Measurements from ENCODE around the gene PTPRN2.

Gene PTPRN2

DNA sequence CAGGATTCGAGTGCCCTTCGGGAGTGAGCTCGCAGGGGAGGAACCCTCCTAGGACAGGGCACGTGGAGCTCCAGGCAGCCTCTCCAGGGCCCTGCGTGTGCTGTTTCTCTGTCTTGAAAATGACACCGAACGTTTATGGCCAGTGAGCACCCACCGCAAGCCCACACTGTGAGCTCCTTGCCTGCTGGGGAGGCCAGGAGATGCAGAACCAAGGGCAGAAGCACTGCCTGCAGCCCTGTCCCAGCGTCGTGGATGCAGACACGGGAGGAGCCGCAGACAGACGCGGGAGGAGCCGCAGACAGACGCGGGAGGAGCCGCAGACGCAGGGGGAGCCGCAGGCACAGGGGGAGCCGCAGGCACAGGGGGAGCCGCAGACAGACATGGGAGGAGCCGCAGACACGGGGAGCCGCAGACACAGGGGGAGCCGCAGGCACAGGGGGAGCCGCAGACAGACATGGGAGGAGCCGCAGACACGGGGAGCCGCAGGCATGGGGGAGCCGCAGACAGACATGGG lies 314.4 kb downstream of the PTPRN2 start:
- Histone ChIP-seq H3K4me3 (no peak overlapping the region), H3K27ac (no peak overlapping the region)
- no peak for DNase-seq (ENCODE audit: low spot score)
- TF ChIP-seq, protein P1, sequence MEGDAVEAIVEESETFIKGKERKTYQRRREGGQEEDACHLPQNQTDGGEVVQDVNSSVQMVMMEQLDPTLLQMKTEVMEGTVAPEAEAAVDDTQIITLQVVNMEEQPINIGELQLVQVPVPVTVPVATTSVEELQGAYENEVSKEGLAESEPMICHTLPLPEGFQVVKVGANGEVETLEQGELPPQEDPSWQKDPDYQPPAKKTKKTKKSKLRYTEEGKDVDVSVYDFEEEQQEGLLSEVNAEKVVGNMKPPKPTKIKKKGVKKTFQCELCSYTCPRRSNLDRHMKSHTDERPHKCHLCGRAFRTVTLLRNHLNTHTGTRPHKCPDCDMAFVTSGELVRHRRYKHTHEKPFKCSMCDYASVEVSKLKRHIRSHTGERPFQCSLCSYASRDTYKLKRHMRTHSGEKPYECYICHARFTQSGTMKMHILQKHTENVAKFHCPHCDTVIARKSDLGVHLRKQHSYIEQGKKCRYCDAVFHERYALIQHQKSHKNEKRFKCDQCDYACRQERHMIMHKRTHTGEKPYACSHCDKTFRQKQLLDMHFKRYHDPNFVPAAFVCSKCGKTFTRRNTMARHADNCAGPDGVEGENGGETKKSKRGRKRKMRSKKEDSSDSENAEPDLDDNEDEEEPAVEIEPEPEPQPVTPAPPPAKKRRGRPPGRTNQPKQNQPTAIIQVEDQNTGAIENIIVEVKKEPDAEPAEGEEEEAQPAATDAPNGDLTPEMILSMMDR (IDR thresholded peaks at IDR 0.05): no peak

DNA sequence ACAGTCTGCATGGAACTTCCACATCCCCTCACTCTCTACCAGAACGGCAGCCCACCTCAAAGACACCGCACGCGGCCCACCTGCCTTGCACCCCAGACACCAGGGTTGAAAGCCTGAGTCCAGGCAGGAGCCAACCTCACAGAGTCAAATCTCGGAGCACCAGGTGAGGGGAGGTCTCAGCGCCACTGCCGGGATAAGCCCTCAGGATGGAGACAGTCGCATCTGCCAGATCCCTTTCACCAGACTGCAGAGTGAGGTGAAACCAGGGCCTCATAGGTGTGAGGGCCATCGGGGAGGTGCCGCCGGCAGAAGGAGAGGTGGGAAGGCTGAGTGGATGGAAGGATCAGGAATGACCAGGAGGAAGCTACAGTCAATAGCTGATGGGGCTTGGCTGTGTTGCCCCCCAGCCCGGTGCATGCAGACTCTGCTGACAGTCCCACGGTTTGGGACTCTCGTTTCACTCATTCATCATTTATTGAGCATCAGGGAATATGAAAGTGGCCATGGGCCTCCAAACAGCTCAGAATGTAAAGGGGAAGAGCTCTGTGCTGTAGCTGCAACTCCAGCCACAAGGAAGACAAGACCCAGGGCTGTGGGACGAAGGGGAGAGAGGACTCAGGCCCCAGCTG lies 315.0 kb downstream of the PTPRN2 start:
- TF ChIP-seq, protein P1 (IDR thresholded peaks at IDR 0.05): no peak
- Histone ChIP-seq H3K4me3 (no peak overlapping the region), H3K27ac (no peak overlapping the region)
- no peak for DNase-seq (ENCODE audit: low spot score)

DNA sequence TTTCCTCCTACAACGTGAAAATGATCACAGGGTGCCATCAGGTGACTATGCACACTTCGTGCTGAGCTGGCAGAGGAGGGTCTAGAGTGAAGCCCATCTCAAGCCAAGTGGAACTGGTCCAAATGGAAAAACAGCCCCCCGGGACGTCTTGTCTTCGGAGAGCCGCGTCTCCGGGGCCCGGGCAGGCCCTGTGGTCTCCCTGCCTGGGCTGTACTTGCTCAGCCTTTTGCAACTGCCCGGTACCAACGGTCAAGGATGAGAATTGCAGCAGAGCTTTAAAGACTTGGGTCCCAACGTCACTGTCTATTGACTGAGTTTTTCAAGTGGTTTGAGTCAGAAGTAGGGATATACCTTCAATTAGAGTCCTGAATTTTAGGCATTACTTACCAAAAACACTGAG lies 315.5 kb downstream of the PTPRN2 start:
- Histone ChIP-seq H3K27ac (no peak overlapping the region), H3K4me3 (no peak overlapping the region)
- no peak for DNase-seq (ENCODE audit: low spot score)
- TF ChIP-seq, protein P1 (IDR thresholded peaks at IDR 0.05): no peak

DNA sequence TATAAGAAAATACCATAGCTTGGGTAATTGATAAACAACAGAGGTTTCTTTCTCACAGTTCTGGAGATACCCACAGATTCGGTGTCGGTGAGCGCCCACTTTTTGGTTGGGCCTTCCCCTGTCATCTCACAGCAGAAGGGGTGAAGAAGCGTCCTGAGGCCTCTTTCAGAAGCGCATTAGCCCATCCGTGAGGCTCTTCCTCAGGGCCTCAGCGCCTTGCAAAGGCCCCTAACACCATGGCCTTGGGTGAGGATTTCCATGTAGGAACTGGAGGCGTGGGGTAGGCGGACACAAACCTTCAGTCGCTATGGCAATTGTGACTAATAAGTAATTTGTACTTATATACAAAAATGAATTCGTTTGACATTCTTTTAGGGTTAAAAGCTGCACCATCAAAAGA lies 316.0 kb downstream of the PTPRN2 start:
- no peak for DNase-seq (ENCODE audit: low spot score)

DNA sequence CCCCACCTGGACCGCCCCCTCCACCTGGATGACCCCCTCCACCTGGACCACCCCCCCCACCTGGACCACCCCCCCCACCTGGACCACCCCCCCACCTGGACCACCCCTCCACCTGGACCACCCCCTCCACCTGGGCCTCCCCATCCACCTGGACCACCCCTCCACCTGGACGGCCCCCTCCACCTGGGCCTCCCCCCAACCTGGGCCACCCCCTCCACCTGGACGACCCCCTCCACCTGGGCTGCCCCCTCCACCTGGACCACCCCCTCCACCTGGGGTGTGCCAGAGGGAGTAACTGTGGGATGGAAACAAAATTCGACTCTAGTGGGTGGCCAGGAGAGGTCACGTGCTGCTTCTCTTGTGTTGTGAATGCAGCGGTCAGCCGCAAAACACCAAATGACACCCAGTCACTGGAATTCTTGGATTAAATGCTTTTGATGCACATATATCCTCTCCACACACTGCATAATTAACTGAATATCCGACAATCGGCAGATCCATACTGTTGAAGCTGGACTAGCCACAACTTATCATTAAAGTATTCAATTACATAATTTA lies 316.7 kb downstream of the PTPRN2 start:
- TF ChIP-seq, protein P1 (IDR thresholded peaks at IDR 0.05): no peak
- no peak for DNase-seq (ENCODE audit: low spot score)
- H3K27ac ChIP-seq: no peak overlapping the region
- H3K4me3 ChIP-seq: no peak overlapping the region

More for the DNA sequence above, 316.0 kb downstream of the PTPRN2 start:
- TF ChIP-seq, protein P1 (IDR thresholded peaks at IDR 0.05): no peak
- no peak overlapping the region for H3K4me3 ChIP-seq
- no peak overlapping the region for H3K27ac ChIP-seq

DNA sequence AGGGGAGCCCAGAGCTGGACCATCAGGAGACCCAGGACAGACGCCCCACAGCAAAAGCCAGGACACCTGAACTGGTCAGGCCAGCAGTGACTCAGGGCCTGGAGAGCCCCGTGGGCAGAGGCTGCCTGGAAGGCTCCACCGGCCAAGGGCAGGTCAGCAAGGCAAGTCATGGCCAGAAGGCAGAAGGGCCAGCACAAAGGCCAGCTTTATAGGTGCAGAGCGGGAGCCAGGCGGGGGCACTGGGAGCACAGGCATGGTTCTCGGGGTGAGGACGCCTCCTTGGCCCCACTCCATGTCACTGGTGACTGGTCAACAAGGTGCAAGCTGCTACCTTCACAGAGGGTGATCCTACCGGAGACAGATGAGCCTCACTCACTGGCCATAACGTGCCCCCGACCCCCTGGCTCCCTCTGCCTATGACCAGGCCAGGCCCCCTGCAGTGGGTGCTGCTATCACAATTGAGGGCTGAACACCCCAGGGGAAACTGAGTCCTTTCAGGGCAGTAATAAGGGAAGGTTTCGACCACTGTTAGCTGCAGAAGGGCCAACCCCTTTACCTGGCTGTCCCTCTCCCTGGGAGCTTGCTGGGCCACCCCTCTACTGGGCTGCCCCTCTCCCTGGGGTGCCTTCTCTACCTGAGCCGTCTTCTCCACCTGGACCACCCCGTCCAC lies 317.4 kb downstream of the PTPRN2 start:
- DNase-seq (ENCODE audit: low spot score): no peak
- no peak overlapping the region for H3K4me3 ChIP-seq
- TF ChIP-seq, protein P1 (IDR thresholded peaks at IDR 0.05): no peak
- no peak overlapping the region for H3K27ac ChIP-seq
